Ecto neural progenitor cell (in vitro differentiated cells): ENCODE results near the gene RRBP1.
"Not testable (repeated sequence)": the region's sequence is repeated elsewhere in the genome, so short reads cannot be mapped to it uniquely, and the experiment has no call there.

Source experiments
- DNase-seq: peaks from one replicate; pipeline ENCODE4 v3.0.0-alpha.2; 2018; ENCODE audit warnings: low spot score

RRBP1 gene

GRCh38 chr20:17663486-17663885 lies 18.6 kb downstream of the RRBP1 start:
- no peak for DNase-seq

- DNase-seq: no peak
Observed at GRCh38 chr20:17663040-17663399, 19.0 kb downstream of the RRBP1 start.

GRCh38 chr20:17662333-17663039 lies 19.6 kb downstream of the RRBP1 start:
- no peak for DNase-seq

GRCh38 chr20:17661121-17661744 lies 20.8 kb downstream of the RRBP1 start:
- DNase-seq: no peak

GRCh38 chr20:17660667-17661066 lies 21.4 kb downstream of the RRBP1 start:
- DNase-seq: no peak

- no peak for DNase-seq
Observed at GRCh38 chr20:17659801-17660200, 22.2 kb downstream of the RRBP1 start.

GRCh38 chr20:17659344-17659743 lies 22.7 kb downstream of the RRBP1 start:
- DNase-seq: not testable (repeated sequence)

- DNase-seq: no peak
Observed at GRCh38 chr20:17658648-17658993, 23.4 kb downstream of the RRBP1 start.

- no peak for DNase-seq
Observed at GRCh38 chr20:17657898-17658647, 24.0 kb downstream of the RRBP1 start.

- no peak for DNase-seq
Observed at GRCh38 chr20:17657079-17657825, 24.8 kb downstream of the RRBP1 start.

GRCh38 chr20:17655865-17656479 lies 26.1 kb downstream of the RRBP1 start:
- DNase-seq: no peak

GRCh38 chr20:17655286-17655651 lies 26.8 kb downstream of the RRBP1 start:
- DNase-seq: no peak

- peak; percentile 64 for DNase-seq
Observed at GRCh38 chr20:17654649-17655285, 27.3 kb downstream of the RRBP1 start.

GRCh38 chr20:17653835-17654648 lies 28.0 kb downstream of the RRBP1 start:
- DNase-seq: no peak

GRCh38 chr20:17652411-17652810 lies 29.6 kb downstream of the RRBP1 start:
- DNase-seq: no peak

- no peak for DNase-seq
Observed at GRCh38 chr20:17651760-17652388, 30.2 kb downstream of the RRBP1 start.

- no peak for DNase-seq
Observed at GRCh38 chr20:17651129-17651759, 30.8 kb downstream of the RRBP1 start.

- no peak for DNase-seq
Observed at GRCh38 chr20:17650301-17651128, 31.5 kb downstream of the RRBP1 start.
